Coronary artery (tissue), 2 donors: ENCODE results near the gene SLC6A7.

Source experiments
- DNase-seq: peaks from one replicate; pipeline ENCODE4 v3.0.0-alpha.2; 2017; ENCODE audit warnings: low spot score
- H3K27ac ChIP-seq, 2 donors: fragments of 200-600 bp; sonication (generic); one replicate each; pipeline ENCODE4 v1.5.1; 2016 to 2019
- H3K4me3 ChIP-seq: fragments of 200-600 bp; sonication (generic); 2 replicates; pipeline ENCODE4 v1.5.1; 2016; ENCODE audit warnings: mild to moderate bottlenecking, moderate library complexity
- CTCF ChIP-seq: fragments of 200-600 bp; sonication (generic); IDR thresholded peaks from one replicate; pipeline ENCODE4 v1.5.1; 2019; ENCODE audit warnings: antibody characterized with exemption

SLC6A7 gene

GRCh38 chr5:150180241-150181026, 9.4 kb upstream of the SLC6A7 start:
- peak; percentile 94 for DNase-seq
- peak overlapping the region; percentile 86 to 98 for H3K27ac ChIP-seq
- H3K4me3 ChIP-seq = peak overlapping the region; percentile 31
- no peak for TF ChIP-seq CTCF

DNA sequence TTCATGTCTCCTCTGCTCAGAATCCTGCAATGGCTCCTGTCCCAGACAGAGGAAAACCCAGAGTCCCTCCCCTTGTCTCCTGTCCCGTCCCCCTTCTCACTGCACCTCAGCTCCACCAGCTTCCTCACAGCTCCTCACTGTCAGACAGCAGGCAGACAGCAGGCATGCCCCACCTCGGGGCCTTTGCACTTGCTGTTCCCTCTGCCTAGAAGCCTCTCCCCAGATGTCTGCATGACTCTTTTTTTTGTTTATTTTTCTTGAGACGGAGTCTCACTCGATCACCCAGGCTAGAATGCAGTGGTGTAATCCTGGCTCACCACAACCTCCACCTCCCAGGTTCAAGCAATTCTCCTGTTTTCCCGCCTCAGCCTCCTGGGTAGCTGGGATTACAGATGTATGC, 8.8 kb upstream of the SLC6A7 start:
- H3K4me3 ChIP-seq = no peak overlapping the region

GRCh38 chr5:150181766-150182545, 7.9 kb upstream of the SLC6A7 start:
- Histone ChIP-seq H3K4me3 (no peak overlapping the region), H3K27ac (peak overlapping the region; percentile 86 to 98)
- no peak for TF ChIP-seq CTCF
- no peak for DNase-seq

More for the DNA sequence above, 8.8 kb upstream of the SLC6A7 start:
- DNase-seq = no peak
- H3K27ac ChIP-seq = peak overlapping the region; percentile 86 to 98
- TF ChIP-seq CTCF = no peak

DNA sequence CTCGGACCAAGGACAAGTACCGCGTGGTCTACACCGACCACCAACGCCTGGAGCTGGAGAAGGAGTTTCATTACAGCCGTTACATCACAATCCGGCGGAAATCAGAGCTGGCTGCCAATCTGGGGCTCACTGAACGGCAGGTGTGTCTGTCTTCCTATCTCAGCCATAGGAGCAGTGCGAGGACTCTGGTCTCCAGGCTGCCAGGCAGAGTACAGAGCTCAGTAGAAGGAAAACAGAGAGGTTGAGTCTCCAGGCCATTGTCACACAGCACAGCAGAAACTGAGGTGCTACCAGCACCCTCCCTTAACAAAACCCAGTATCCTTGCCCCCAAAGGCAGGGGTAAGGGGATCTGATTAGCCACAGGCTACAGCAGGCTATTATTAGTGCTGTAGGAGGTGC, 7.1 kb upstream of the SLC6A7 start:
- H3K4me3 ChIP-seq = no peak overlapping the region
- peak overlapping the region; percentile 86 to 98 for H3K27ac ChIP-seq
- no peak for TF ChIP-seq CTCF
- DNase-seq = no peak

- no peak for TF ChIP-seq CTCF
- Histone ChIP-seq H3K4me3 (no peak overlapping the region), H3K27ac (no peak overlapping the region)
- no peak for DNase-seq
Observed at GRCh38 chr5:150183436-150183835, 6.4 kb upstream of the SLC6A7 start.

GRCh38 chr5:150184006-150184405, 5.9 kb upstream of the SLC6A7 start:
- Histone ChIP-seq H3K4me3 (no peak overlapping the region), H3K27ac (no peak overlapping the region)
- no peak for TF ChIP-seq CTCF
- no peak for DNase-seq
